H1 (cell line): ENCODE data around the gene CDK5RAP2. TPM values are rescaled to one million over a fixed set of nuclear protein-coding genes. Genes with fewer than 3 reads are reported as not detected.

Source experiments
- CTCF ChIA-PET: fragments of 300-600 bp; sonication (Branson Sonifier 250); formaldehyde crosslinking; loops from one replicate; lab custom pipeline; 2021; ENCODE audit not compliant: partially characterized antibody; lab: Charles Lee
- POLR2A ChIA-PET: fragments of 300-600 bp; sonication (Branson Sonifier 250); formaldehyde crosslinking; loops from one replicate; lab custom pipeline; 2021; ENCODE audit warnings: inconsistent platforms; ENCODE audit not compliant: partially characterized antibody; lab: Charles Lee
- DNase-seq, 2 experiments: peaks; one replicate each; pipeline versions ENCODE4 v3.0.0 to v3.0.0-alpha.2; 2010 to 2022; ENCODE audit warnings: low spot score in 2 of 2, low read depth in 1 of 2, mixed read lengths in 1 of 2
- FAIRE-seq: peaks from 2 replicates; lab custom pipeline; 2011; peaks lifted over from hg19 to GRCh38; lab: Jason Lieb, UNC
- H2AFZ ChIP-seq: 2 replicates; pipeline ENCODE4 v1.8.1; 2012; ENCODE audit warnings: low read length, inconsistent platforms
- H2AK5ac ChIP-seq: 2 replicates; pipeline ENCODE4 v1.6.1; 2013; ENCODE audit warnings: low read depth, low read length
- H2BK120ac ChIP-seq: replicated peaks from 2 replicates; pipeline ENCODE3; 2013; ENCODE audit warnings: low read depth, low read length, inconsistent platforms
- H2BK12ac ChIP-seq: 2 replicates; pipeline ENCODE4 v1.6.1; 2013; ENCODE audit warnings: low read depth, low read length
- H2BK15ac ChIP-seq: 2 replicates; pipeline ENCODE4 v1.6.1; 2013; ENCODE audit warnings: low read length
- H2BK20ac ChIP-seq: 2 replicates; pipeline ENCODE4 v1.6.1; 2013; ENCODE audit warnings: low read length
- H2BK5ac ChIP-seq: 2 replicates; pipeline ENCODE4 v1.6.1; 2013; ENCODE audit warnings: low read depth, low read length
- H3K14ac ChIP-seq: 2 replicates; pipeline ENCODE4 v1.6.1; 2013; ENCODE audit warnings: inconsistent platforms; ENCODE audit not compliant: insufficient read length
- H3K18ac ChIP-seq: 2 replicates; pipeline ENCODE4 v1.6.1; 2013; ENCODE audit warnings: low read length; ENCODE audit errors: extremely low read depth
- H3K23ac ChIP-seq: 2 replicates; pipeline ENCODE4 v1.6.1; 2013; ENCODE audit warnings: inconsistent platforms; ENCODE audit not compliant: insufficient read length
- H3K23me2 ChIP-seq: 2 replicates; pipeline ENCODE4 v1.6.1; 2013; ENCODE audit warnings: low read depth, low read length
- H3K27ac ChIP-seq: 2 replicates; pipeline ENCODE4 v1.6.1; 2011; ENCODE audit warnings: low read depth, low read length, inconsistent platforms
- H3K27me3 ChIP-seq, 4 experiments: replicated peaks in 1 of 4; 1 replicate in 1 of 4; 2 replicates in 3 of 4; pipeline versions ENCODE4 v1.6.1 to v1.8.1; 2011 to 2013; ENCODE audit warnings: low read length in 3 of 4, mild to moderate bottlenecking in 3 of 4, inconsistent platforms in 2 of 4, mixed read lengths in 2 of 4, moderate library complexity in 1 of 4; ENCODE audit not compliant: control insufficient read depth in 3 of 4, insufficient read depth in 3 of 4; ENCODE audit errors: extremely low read depth in 1 of 4
- H3K36me3 ChIP-seq, 4 experiments: 2 replicates each; pipeline versions ENCODE4 v1.6.1 to v1.8.1; 2011 to 2013; ENCODE audit warnings: mild to moderate bottlenecking in 4 of 4, low read length in 3 of 4, moderate library complexity in 2 of 4, control low read depth in 1 of 4, inconsistent platforms in 1 of 4; ENCODE audit not compliant: insufficient read depth in 4 of 4, control insufficient read depth in 2 of 4
- H3K4ac ChIP-seq: replicated peaks from 2 replicates; pipeline ENCODE3; 2013; ENCODE audit warnings: low read length, low read depth, mixed read lengths, inconsistent platforms; ENCODE audit not compliant: insufficient read length
- H3K4me1 ChIP-seq, 4 experiments: replicated peaks in 1 of 4; 1 replicate in 1 of 4; 2 replicates in 3 of 4; pipeline versions ENCODE4 v1.6.1 to v1.8.1; 2011 to 2013; ENCODE audit warnings: low read length in 3 of 4, inconsistent platforms in 2 of 4, mixed read lengths in 1 of 4; ENCODE audit not compliant: insufficient read depth in 4 of 4, control insufficient read depth in 3 of 4
- H3K4me2 ChIP-seq, 2 experiments: 2 replicates each; pipeline versions ENCODE4 v1.6.1 to v1.8.1; 2011 to 2013; ENCODE audit warnings: low read depth in 2 of 2, low read length in 2 of 2, control low read depth in 1 of 2, inconsistent platforms in 1 of 2, mild to moderate bottlenecking in 1 of 2; ENCODE audit not compliant: insufficient read depth in 1 of 2
- H3K4me3 ChIP-seq, 4 experiments: fragments of 200-600, 300-600 bp in 1 of 4; sonication (generic), shearing (Covaris generic), sonication (Bioruptor Twin) in 1 of 4; 2 replicates each; pipeline versions ENCODE4 v1.5.1 to v1.8.1; 2011 to 2016; ENCODE audit warnings: low read length in 4 of 4, low read depth in 3 of 4, control low read depth in 2 of 4, inconsistent platforms in 2 of 4, mild to moderate bottlenecking in 2 of 4, mixed read lengths in 1 of 4, moderate library complexity in 1 of 4; ENCODE audit not compliant: insufficient read depth in 2 of 4; ENCODE audit errors: extremely low read depth in 1 of 4
- H3K56ac ChIP-seq: replicated peaks from 2 replicates; pipeline ENCODE3; 2013; ENCODE audit warnings: low read depth, mild to moderate bottlenecking, mixed read lengths, low read length, inconsistent platforms; ENCODE audit not compliant: insufficient read length
- H3K79me1 ChIP-seq: 2 replicates; pipeline ENCODE4 v1.6.1; 2013; ENCODE audit warnings: low read depth, low read length, control low read depth
- H3K79me2 ChIP-seq, 2 experiments: 2 replicates each; pipeline versions ENCODE4 v1.6.1 to v1.8.1; 2012 to 2013; ENCODE audit warnings: low read length in 2 of 2, mild to moderate bottlenecking in 2 of 2, inconsistent platforms in 1 of 2; ENCODE audit not compliant: insufficient read depth in 2 of 2, control insufficient read depth in 1 of 2
- H3K9ac ChIP-seq, 4 experiments: replicated peaks in 1 of 4; 1 replicate in 1 of 4; 2 replicates in 3 of 4; pipeline versions ENCODE4 v1.6.1 to v1.8.1; 2011 to 2013; ENCODE audit warnings: low read depth in 3 of 4, low read length in 3 of 4, control low read depth in 2 of 4, mild to moderate bottlenecking in 2 of 4, moderate library complexity in 2 of 4, inconsistent platforms in 1 of 4; ENCODE audit errors: extremely low read depth in 1 of 4
- H3K9me3 ChIP-seq, 2 experiments: 2 replicates each; pipeline versions ENCODE4 v1.6.1 to v1.8.1; 2012 to 2013; ENCODE audit warnings: mild to moderate bottlenecking in 2 of 2, moderate library complexity in 2 of 2, control low read depth in 1 of 2, inconsistent platforms in 1 of 2, low read depth in 1 of 2, low read length in 1 of 2, mixed read lengths in 1 of 2; ENCODE audit not compliant: insufficient read depth in 2 of 2
- H4K20me1 ChIP-seq, 2 experiments: replicated peaks in 1 of 2; 2 replicates each; pipeline versions ENCODE3 to v1.8.1; 2011 to 2013; ENCODE audit warnings: inconsistent platforms in 2 of 2, low read length in 2 of 2, mild to moderate bottlenecking in 1 of 2; ENCODE audit not compliant: insufficient read depth in 2 of 2, control insufficient read depth in 1 of 2
- H4K5ac ChIP-seq: 2 replicates; pipeline ENCODE4 v1.6.1; 2013; ENCODE audit warnings: low read length, low read depth, mixed read lengths, inconsistent platforms; ENCODE audit not compliant: insufficient read length
- H4K8ac ChIP-seq: 2 replicates; pipeline ENCODE4 v1.8.0; 2013; ENCODE audit warnings: mild to moderate bottlenecking, moderate library complexity, low read length, inconsistent platforms; ENCODE audit not compliant: insufficient read depth; ENCODE audit errors: extremely low read depth
- H4K91ac ChIP-seq: replicated peaks from 2 replicates; pipeline ENCODE3; 2013; ENCODE audit warnings: low read length, mixed read lengths, inconsistent platforms; ENCODE audit not compliant: insufficient read length
- BACH1 ChIP-seq: IDR thresholded peaks from 2 replicates; pipeline ENCODE4 v1.6.1; 2012; ENCODE audit warnings: low read length, improper control_type of control experiment
- CREB1 ChIP-seq: IDR thresholded peaks from 2 replicates; pipeline ENCODE4 v1.6.1; 2012; ENCODE audit warnings: inconsistent platforms
- EP300 ChIP-seq, 2 experiments: IDR thresholded peaks; 1 replicate in 1 of 2; 2 replicates in 1 of 2; pipeline ENCODE4 v1.6.1; 2011 to 2012; ENCODE audit warnings: low read depth in 2 of 2, low read length in 2 of 2, mild to moderate bottlenecking in 2 of 2, borderline replicate concordance in 1 of 2, inconsistent platforms in 1 of 2, moderate library complexity in 1 of 2
- FOSL1 ChIP-seq: IDR thresholded peaks from 2 replicates; pipeline ENCODE4 v1.6.1; 2011; ENCODE audit warnings: mild to moderate bottlenecking, low read depth, low read length, moderate library complexity; ENCODE audit not compliant: insufficient read depth
- JUN ChIP-seq: IDR thresholded peaks from 2 replicates; pipeline ENCODE4 v1.6.1; 2011; ENCODE audit warnings: low read depth, mild to moderate bottlenecking, improper control_type of control experiment, low read length
- RAD21 ChIP-seq, 2 experiments: IDR thresholded peaks in 1 of 2; conservative IDR thresholded peaks in 1 of 2; 2 replicates each; pipeline ENCODE4 v1.6.1; 2011; ENCODE audit warnings: low read depth in 2 of 2, low read length in 2 of 2, improper control_type of control experiment in 1 of 2, inconsistent platforms in 1 of 2, mild to moderate bottlenecking in 1 of 2, moderate library complexity in 1 of 2
- RFX5 ChIP-seq: IDR thresholded peaks from 2 replicates; pipeline ENCODE4 v1.6.1; 2011; ENCODE audit warnings: low read depth, low read length, improper control_type of control experiment, borderline replicate concordance
- SIN3A ChIP-seq, 2 experiments: IDR thresholded peaks in 1 of 2; conservative IDR thresholded peaks in 1 of 2; 2 replicates each; pipeline ENCODE4 v1.6.1; 2011 to 2012; ENCODE audit warnings: low read length in 2 of 2, improper control_type of control experiment in 1 of 2, low read depth in 1 of 2, mild to moderate bottlenecking in 1 of 2
- TCF12 ChIP-seq: IDR thresholded peaks from 2 replicates; pipeline ENCODE4 v1.6.1; 2011; ENCODE audit warnings: low read depth, mild to moderate bottlenecking, low read length
- ZNF274 ChIP-seq: IDR thresholded peaks from 2 replicates; pipeline ENCODE4 v1.7.0; 2012; ENCODE audit warnings: low read length, borderline replicate concordance; ENCODE audit errors: extremely low read depth
- WGBS, 2 experiments: shearing (Covaris generic) in 1 of 2; methylation state at CpG; one replicate each; pipeline versions ENCODE4 v1.1.6 to v1.1.7; 2013 to 2015; ENCODE audit warnings: low lambda C conversion rate in 2 of 2, mixed read lengths in 2 of 2, inconsistent platforms in 1 of 2, low coverage in 1 of 2, missing lambda C conversion rate in 1 of 2; ENCODE audit not compliant: insufficient replicate concordance in 2 of 2, insufficient coverage in 1 of 2, insufficient read length in 1 of 2; ENCODE audit errors: extremely low coverage in 1 of 2, missing lambda C conversion rate in 1 of 2; 5-methylcytosine and 5-hydroxymethylcytosine counted together
- polyA plus RNA-seq, 7 experiments: library from polyadenylated mRNA; depleted of rRNA in 3 of 7; stranded (reverse) in 5 of 7; unstranded in 2 of 7; fragments of >200 nt in 5 of 7; fragments of 200-250 nt in 2 of 7; gene quantifications; 1 replicate in 5 of 7; 2 replicates in 1 of 7; 4 replicates in 1 of 7; pipeline versions ENCODE4 v1.2.1 to v1.2.3, GENCODE V29; 2011 to 2013; ENCODE audit warnings: missing spikeins in 2 of 7, mixed read lengths in 2 of 7
- total RNA-seq: library from RNA; stranded (reverse); fragmentation: NEBNext Ultra II Directional; extraction: Animal tissue kit (Norgen Biotek cat#: 25700); gene quantifications from 2 replicates; pipeline ENCODE4 v1.2.1, GENCODE V29; 2021

CDK5RAP2 gene
- total and polyA plus RNA-seq, 2 of the 8 experiments (the other 6 are each of a cell fraction or from before 2014, with no cell fraction given), result 19.8 to 49.4 TPM

- H4K5ac ChIP-seq, result no peak overlapping the region
- H2BK5ac ChIP-seq, result no peak overlapping the region
- CTCF ChIA-PET, result interaction anchor here (2.6 kb wide), 1 partner anchor 59 kb away, joined by 12 read pairs; no protein-coding TSS in a partner anchor
- no peaks in the 10 kb centered on the region for H3K9me3 ChIP-seq
- peaks cover 8 to 67% (median 28%) of the 10 kb centered on the region in 4 experiments for H3K36me3 ChIP-seq
- 89% methylated on average over 6 of the region's 6 CpGs; no CpG with 5 or more reads in 1 of the 2 experiments for WGBS, 2 experiments
- H3K4me2 ChIP-seq, result no peak overlapping the region
- POLR2A ChIA-PET, result no interaction called here
- H2BK15ac ChIP-seq, result no peak overlapping the region
- no peak overlapping the region for H2AFZ ChIP-seq
- H3K14ac ChIP-seq, result no peak overlapping the region
- H3K23me2 ChIP-seq, result no peaks in the 10 kb centered on the region
- DNase-seq (no peak), FAIRE-seq (no peak)
- H3K23ac ChIP-seq, result no peak overlapping the region
- H3K9ac ChIP-seq, result no peak overlapping the region
- no peak overlapping the region for H3K18ac ChIP-seq
- no peaks in the 10 kb centered on the region; the same call in 1 of the 2 replicates for H3K79me1 ChIP-seq
- H3K4me3 ChIP-seq, result no peak overlapping the region
- no peak overlapping the region for H3K56ac ChIP-seq
- no peak overlapping the region for H2BK12ac ChIP-seq
- H3K27ac ChIP-seq, result no peak overlapping the region
- peaks cover 2 to 5% of the 10 kb centered on the region in 2 experiments for H4K20me1 ChIP-seq
- no peak overlapping the region for H2BK20ac ChIP-seq
- no peaks in the 10 kb centered on the region for H3K79me2 ChIP-seq
- H4K8ac ChIP-seq, result no peak overlapping the region; the same call in 1 of the 2 replicates
- H4K91ac ChIP-seq, result no peak overlapping the region
- no peak overlapping the region for H2AK5ac ChIP-seq
- no peaks in the 10 kb centered on the region for H3K27me3 ChIP-seq
- H2BK120ac ChIP-seq, result no peak overlapping the region
- H3K4ac ChIP-seq, result no peak overlapping the region
- no peaks in the 10 kb centered on the region for H3K4me1 ChIP-seq
- TF ChIP-seq RAD21 (IDR thresholded peaks at IDR 0.05 in 1 of 2, conservative IDR thresholded peaks at IDR 0.05 in 1 of 2; ENCODE audit: low read depth in 2 of 2, low read length in 2 of 2) (no peak), JUN (no peak), TCF12 (no peak), ZNF274 (no peak), RFX5 (no peak), FOSL1 (no peak), BACH1 (no peak), CREB1 (no peak), EP300 (IDR thresholded peaks at IDR 0.05; ENCODE audit: borderline replicate concordance in 1 of 2, low read depth in 2 of 2, low read length in 2 of 2) (no peak), SIN3A (conservative IDR thresholded peaks at IDR 0.05 in 1 of 2, IDR thresholded peaks at IDR 0.05 in 1 of 2; ENCODE audit: low read depth in 1 of 2, low read length in 2 of 2) (no peak)
Observed at GRCh38 chr9:120536094-120536493, 43.9 kb downstream of the CDK5RAP2 start.
